SH-SY5Y (cell line): ENCODE measurements around the gene EXTL1.

Experiments
- GATA2 ChIP-seq: IDR thresholded peaks from 2 replicates; pipeline ENCODE4 v1.6.1; 2011; ENCODE audit warnings: mild to moderate bottlenecking, low read depth, low read length
- GATA3 ChIP-seq: IDR thresholded peaks from 2 replicates; pipeline ENCODE4 v1.6.1; 2011; ENCODE audit warnings: low read depth, mild to moderate bottlenecking, low read length, moderate library complexity

DNA sequence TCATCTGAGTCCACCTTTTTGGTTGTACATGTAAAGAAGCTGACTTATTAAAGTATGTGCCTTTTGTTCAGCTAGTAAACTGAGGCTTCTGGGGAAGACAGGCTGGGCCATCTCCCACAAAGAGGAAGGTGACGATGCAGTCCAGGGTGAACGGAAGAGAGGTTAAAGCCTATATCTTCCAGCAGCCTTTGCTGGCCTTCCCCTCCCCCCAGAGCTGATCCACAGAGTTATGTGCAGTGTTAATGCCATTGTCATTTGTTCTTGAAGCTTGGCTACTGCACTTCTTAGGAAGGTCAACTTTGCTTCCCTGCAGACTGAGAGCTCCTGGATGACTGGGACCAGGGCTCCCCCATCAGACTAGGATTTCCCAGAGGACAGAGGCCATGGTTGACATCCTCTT lies 22.2 kb downstream of the EXTL1 start:
- no peak for TF ChIP-seq GATA2
- no peak for TF ChIP-seq GATA3
